ENCODE measurements around the gene SEMA6D. TPM values are rescaled to one million over a fixed set of nuclear protein-coding genes. Genes with fewer than 3 reads are reported as not detected.
"Not testable (repeated sequence)": the region's sequence is repeated elsewhere in the genome, so short reads cannot be mapped to it uniquely, and the experiment has no call there.

Gene SEMA6D
- total RNA-seq, 1 donor from 2014 or later = 9.8 TPM

- DNase-seq (ENCODE audit: low spot score) = no peak
Measured at GRCh38 chr15:47718497-47719437, 1.5 kb downstream of the SEMA6D start.

GRCh38 chr15:47719730-47720129 lies 2.4 kb downstream of the SEMA6D start:
- DNase-seq (ENCODE audit: low spot score) = no peak

- no peak for DNase-seq (ENCODE audit: low spot score)
Measured at GRCh38 chr15:47720555-47720954, 3.2 kb downstream of the SEMA6D start.

- DNase-seq (ENCODE audit: low spot score) = no peak
Measured at GRCh38 chr15:47721676-47722075, 4.4 kb downstream of the SEMA6D start.

- no peak for DNase-seq (ENCODE audit: low spot score)
Measured at GRCh38 chr15:47724346-47724745, 7.0 kb downstream of the SEMA6D start.

- no peak for DNase-seq (ENCODE audit: low spot score)
Measured at GRCh38 chr15:47725051-47725450, 7.7 kb downstream of the SEMA6D start.

- DNase-seq (ENCODE audit: low spot score) = no peak
Measured at GRCh38 chr15:47725906-47726305, 8.6 kb downstream of the SEMA6D start.

- no peak for DNase-seq (ENCODE audit: low spot score)
Measured at GRCh38 chr15:47726399-47726823, 9.1 kb downstream of the SEMA6D start.

DNA sequence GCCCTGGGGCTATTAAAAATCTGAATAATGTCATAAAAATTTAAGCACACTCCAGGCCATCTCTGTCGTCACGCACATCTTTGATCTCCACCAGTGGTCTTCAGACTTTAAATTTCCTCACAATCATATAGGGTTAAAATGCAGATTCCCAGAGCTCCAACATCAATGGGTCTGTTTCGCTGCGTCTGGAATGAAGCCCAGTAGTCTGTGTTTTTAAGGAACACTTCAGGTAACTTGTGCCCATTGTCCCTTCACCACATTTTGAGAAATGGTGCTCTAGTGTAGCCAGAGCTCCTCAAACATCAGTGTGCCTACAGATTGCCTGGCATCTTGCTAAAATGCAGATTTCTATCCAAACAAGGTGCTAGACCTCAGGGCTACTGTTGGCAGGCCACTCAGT lies 9.8 kb downstream of the SEMA6D start:
- DNase-seq (ENCODE audit: low spot score) = no peak

DNA sequence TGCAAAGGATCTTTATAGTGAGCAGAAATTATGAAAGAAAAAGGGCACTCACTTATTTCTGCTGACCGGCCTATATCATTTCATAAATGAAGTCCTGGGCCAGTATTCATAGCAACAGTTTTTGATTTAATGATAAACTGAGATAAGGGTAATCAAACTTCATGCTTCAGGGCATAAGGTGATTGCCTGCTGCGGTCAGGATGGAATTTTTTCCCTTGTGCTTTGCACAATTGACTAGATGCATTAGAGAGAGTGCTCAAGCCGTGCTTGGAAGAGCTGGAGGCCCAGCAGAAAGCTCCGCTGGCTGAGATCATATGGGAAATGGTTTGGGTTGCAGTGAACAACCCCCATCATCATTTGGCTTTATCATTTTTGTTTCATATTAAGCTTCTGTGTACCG lies 10.4 kb downstream of the SEMA6D start:
- DNase-seq (ENCODE audit: low spot score) = no peak

- DNase-seq (ENCODE audit: low spot score) = no peak
Measured at GRCh38 chr15:47728426-47728825, 11.1 kb downstream of the SEMA6D start.

DNA sequence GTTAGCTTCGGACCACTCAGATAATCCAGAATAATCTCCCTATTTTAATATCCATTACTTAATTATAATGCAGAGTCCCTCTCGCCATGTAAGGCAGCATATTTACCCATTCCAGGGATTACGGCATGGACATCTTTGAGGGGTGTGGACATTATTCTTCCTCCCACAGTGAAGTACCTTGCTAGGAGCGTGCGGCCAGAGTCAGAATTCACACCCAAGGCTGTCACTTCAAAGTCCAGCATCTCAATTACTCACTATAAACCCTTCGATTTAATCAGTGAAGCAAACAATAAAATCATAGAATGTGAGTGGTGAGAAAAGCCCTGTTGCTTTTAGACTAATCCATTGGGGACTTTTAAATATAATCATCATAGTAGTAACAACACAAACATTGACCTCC lies 11.6 kb downstream of the SEMA6D start:
- DNase-seq (ENCODE audit: low spot score) = no peak

DNA sequence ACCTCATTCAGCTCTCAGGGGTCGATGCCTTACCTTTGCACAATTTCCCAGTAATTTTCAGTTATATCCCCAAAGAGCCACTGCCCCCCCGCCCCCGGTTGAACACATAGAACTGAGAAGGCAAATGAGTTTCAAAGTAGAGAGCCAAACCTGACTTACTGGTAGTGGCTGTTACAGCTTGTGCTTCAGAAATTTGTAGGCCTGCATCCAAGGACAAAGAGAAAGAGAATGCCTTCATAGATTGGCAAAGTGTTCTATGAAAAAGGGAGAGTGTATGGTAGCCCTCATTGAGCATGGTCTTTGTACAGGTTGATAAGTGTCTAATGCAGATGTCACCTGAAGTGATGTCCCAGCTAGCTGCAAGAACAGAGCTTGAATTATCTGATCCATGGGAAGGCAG lies 13.9 kb downstream of the SEMA6D start:
- no peak for DNase-seq (ENCODE audit: low spot score)

GRCh38 chr15:47732248-47732647 lies 14.9 kb downstream of the SEMA6D start:
- no peak for DNase-seq (ENCODE audit: low spot score)

DNA sequence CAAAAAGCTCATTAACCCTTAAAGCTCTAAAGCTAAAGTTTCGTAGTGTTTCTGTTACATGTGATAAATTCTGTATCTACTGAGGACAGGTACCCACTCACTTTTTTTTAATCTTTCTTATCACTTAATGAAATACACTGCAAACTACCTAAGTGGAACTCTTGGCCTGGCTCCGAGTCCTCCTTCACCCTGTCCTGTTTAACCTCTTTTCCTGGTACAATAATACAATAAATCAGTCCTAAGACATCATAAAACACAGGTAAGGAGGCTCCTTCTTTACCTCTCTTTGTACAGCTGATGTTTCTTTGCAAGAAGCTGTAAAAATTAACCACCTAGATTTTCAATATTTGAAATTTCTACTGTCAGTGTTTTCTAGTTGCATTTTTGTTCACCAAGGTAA lies 15.8 kb downstream of the SEMA6D start:
- no peak for DNase-seq (ENCODE audit: low spot score)

- no peak for DNase-seq (ENCODE audit: low spot score)
Measured at GRCh38 chr15:47736143-47736786, 19.0 kb downstream of the SEMA6D start.

DNA sequence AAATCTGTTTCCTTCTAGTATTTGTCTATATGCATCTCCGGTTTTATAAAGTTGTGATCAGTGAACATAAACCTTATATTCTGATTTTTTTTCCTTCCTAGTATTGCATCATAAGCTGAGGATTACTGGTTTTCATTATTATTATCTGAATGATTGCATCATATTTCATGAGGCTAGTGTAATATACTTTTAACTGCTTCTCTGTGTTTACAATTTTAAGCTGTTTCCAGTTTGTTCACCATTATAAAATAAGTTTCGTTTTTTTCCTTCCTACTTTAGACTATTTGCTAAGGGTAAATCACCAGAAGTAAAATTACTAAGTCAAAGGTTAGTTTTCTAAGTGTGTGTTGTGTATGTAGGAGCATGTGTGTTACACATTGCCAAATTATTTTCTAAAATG lies 20.2 kb downstream of the SEMA6D start:
- DNase-seq (ENCODE audit: low spot score) = no peak

GRCh38 chr15:47738144-47738825 lies 21.0 kb downstream of the SEMA6D start:
- DNase-seq (ENCODE audit: low spot score) = not testable (repeated sequence)

- DNase-seq (ENCODE audit: low spot score) = no peak
Measured at GRCh38 chr15:47741082-47741481, 23.8 kb downstream of the SEMA6D start.

DNA sequence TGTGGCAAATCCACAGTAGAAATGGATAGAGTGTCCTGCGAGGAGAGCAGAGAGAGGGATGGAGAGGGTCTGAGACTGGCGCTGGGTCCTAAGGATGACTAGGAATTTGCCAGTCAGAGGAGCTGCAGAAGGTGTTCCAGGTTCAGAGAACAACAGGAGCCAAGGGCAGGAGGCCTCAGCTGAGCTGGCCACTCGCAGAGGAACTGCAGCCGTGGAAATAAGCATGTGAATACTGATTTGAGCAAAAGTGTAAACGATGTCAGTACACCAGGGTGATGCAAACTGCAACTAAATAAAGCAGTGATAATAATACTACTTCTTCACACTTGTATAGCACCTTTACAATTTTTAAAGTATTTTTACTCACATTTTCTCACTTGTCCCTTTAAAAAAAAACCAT lies 24.6 kb downstream of the SEMA6D start:
- DNase-seq (ENCODE audit: low spot score) = no peak

DNA sequence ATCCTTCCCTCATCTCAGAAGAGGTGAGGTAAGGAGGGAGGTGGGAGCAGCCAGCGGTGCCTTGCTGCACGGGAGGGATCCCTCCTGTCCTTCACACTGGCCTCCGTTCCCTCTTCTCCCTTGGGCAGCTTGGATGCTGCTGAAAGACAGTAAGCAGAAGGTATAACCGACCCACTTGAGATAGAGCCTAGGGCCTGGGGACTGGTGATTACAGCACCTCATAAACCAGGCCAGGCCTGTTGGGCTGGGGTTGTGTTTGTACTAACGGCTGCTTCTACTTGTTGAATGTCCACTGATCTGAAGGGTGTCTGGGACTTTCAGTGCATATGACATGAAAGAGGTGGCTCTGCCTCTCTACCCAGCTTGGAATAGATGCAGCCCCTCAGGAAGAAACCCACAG lies 25.0 kb downstream of the SEMA6D start:
- no peak for DNase-seq (ENCODE audit: low spot score)

- no peak for DNase-seq (ENCODE audit: low spot score)
Measured at GRCh38 chr15:47742742-47743141, 25.4 kb downstream of the SEMA6D start.

- no peak for DNase-seq (ENCODE audit: low spot score)
Measured at GRCh38 chr15:47743385-47743784, 26.1 kb downstream of the SEMA6D start.

Measured in mucosa of gallbladder (tissue), 1 donor.